Measurements from ENCODE around the gene LRCOL1. TPM values are rescaled to one million over a fixed set of nuclear protein-coding genes. Genes with fewer than 3 reads are reported as not detected.

LRCOL1 gene
- total RNA-seq, 1 donor from 2014 or later: not detected

DNA sequence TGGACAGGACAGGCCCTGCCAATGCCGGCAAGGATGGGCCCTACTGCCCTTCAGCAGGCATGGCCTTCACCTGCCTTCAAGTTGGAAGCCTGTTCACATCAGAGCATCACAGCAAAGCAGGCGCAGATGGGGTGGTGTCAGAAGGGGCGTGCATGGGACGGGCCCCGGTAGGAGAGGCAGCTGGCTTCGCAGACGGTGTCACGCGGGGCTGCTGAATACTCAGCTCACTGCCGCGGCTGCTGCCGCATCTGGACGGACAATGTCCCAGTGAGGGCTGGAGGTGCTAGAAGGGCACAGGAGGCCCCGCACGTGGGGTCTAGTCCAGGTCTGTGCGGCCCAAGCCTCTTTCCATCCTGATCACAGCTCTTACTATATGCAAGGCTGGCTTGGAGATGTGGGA is 42.1 kb downstream of the LRCOL1 start:
- DNase-seq (ENCODE audit: extremely low spot score in 2 of 2): no peak
- Histone ChIP-seq H3K36me3 (no peaks in the 10 kb centered on the region), H3K27ac (no peak overlapping the region), H3K27me3 (no peaks in the 10 kb centered on the region), H3K4me1 (no peaks in the 10 kb centered on the region), H3K4me3 (no peak overlapping the region), H3K9me3 (no peaks in the 10 kb centered on the region)
- intact Hi-C loops (cut with DNase I): no loop called here
- no peak for TF ChIP-seq POLR2AphosphoS5 (IDR thresholded peaks at IDR 0.05; ENCODE audit: insufficient read depth in 1 of 2, low read depth in 1 of 2)
- TF ChIP-seq, protein P1, sequence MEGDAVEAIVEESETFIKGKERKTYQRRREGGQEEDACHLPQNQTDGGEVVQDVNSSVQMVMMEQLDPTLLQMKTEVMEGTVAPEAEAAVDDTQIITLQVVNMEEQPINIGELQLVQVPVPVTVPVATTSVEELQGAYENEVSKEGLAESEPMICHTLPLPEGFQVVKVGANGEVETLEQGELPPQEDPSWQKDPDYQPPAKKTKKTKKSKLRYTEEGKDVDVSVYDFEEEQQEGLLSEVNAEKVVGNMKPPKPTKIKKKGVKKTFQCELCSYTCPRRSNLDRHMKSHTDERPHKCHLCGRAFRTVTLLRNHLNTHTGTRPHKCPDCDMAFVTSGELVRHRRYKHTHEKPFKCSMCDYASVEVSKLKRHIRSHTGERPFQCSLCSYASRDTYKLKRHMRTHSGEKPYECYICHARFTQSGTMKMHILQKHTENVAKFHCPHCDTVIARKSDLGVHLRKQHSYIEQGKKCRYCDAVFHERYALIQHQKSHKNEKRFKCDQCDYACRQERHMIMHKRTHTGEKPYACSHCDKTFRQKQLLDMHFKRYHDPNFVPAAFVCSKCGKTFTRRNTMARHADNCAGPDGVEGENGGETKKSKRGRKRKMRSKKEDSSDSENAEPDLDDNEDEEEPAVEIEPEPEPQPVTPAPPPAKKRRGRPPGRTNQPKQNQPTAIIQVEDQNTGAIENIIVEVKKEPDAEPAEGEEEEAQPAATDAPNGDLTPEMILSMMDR (IDR thresholded peaks at IDR 0.05): no peak
- no peak for TF ChIP-seq POLR2A (IDR thresholded peaks at IDR 0.05)

DNA sequence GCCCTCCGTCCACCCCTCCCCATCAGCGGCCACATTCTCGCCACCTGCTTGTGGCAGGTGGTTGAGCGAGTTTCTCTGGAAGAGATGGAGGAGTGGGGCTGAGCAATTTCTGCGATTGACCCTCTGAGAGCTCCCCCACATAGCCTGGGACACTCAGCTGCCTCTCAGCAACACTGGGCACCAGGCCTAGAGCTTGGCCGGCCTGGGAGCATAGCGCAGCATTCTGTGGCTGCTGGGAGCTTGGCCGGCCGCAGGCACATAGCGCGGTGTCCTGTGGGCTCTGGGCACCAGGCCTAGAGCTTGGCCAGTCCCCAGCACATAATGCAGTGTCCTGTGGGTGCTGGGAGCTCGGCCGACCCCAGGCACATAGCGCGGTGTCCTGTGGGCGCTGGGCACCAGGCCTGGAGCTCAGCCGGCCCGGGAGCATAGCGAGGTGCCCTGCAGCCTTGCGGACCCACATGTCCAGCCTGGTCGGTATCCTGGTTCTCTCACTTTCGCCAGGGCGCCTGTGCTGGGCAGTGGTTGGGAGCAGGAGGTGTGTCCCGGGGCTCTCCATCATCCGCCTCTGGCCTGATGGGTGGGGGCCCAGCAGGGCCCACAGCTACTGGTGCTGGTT is 43.8 kb downstream of the LRCOL1 start:
- H3K4me1 ChIP-seq: peaks cover 6% of the 10 kb centered on the region
- no peaks in the 10 kb centered on the region for H3K9me3 ChIP-seq
- H3K4me3 ChIP-seq: no peak overlapping the region
- no peak for DNase-seq (ENCODE audit: extremely low spot score in 2 of 2)
- H3K36me3 ChIP-seq: no peaks in the 10 kb centered on the region
- TF ChIP-seq POLR2A (IDR thresholded peaks at IDR 0.05): no peak
- TF ChIP-seq, protein P1 (IDR thresholded peaks at IDR 0.05): no peak
- TF ChIP-seq POLR2AphosphoS5 (IDR thresholded peaks at IDR 0.05; ENCODE audit: insufficient read depth in 1 of 2, low read depth in 1 of 2): no peak
- intact Hi-C loops (cut with DNase I): no loop called here
- H3K27me3 ChIP-seq: no peaks in the 10 kb centered on the region
- no peak overlapping the region for H3K27ac ChIP-seq

DNA sequence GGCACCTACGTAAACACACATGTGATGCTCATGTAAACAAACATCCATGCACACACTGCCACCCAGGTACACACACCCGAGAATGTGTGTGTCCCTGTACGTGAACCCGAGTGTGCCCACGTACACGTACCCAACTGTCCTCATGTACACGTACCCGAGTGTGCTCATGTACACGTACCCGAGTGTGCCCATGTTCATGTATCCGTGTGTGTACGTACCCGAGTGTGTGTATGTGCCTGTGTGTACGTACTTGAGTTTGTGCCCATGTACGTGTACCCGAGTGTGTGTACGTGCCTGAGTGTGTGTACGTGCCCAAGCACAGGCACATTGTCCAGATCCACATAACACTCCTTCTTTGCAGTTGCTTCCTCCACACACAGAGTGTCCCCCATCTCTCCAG is 45.0 kb downstream of the LRCOL1 start:
- Histone ChIP-seq H3K4me3 (no peak overlapping the region), H3K27ac (no peak overlapping the region), H3K9me3 (no peaks in the 10 kb centered on the region), H3K27me3 (no peaks in the 10 kb centered on the region), H3K36me3 (no peaks in the 10 kb centered on the region), H3K4me1 (peaks cover 18% of the 10 kb centered on the region)
- TF ChIP-seq, protein P1 (IDR thresholded peaks at IDR 0.05): no peak
- TF ChIP-seq POLR2A (IDR thresholded peaks at IDR 0.05) (no peak), POLR2AphosphoS5 (IDR thresholded peaks at IDR 0.05; ENCODE audit: insufficient read depth in 1 of 2, low read depth in 1 of 2) (no peak)
- intact Hi-C loops (cut with DNase I): no loop called here
- DNase-seq (ENCODE audit: extremely low spot score in 2 of 2): no peak

DNA sequence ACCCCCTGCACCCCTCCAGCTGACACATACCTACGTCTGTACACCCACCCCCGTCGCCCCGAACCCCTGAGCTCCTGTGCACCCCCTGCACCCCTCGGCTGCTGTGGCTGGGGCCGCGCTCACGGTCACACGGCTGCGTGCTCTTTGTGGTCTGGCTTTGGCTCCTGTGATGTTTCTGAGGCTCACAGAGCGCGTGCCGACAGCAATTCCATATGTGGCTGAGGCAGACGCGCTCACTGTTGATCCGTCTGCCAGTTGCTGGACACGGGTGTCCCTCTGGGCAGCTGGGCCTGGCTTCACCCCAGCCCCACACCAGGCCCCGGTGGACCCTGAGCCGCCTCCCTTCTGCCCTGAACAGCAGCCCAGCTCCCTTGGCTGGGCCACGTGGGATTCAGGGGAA is 46.5 kb downstream of the LRCOL1 start:
- no peak overlapping the region for H3K4me3 ChIP-seq
- H3K4me1 ChIP-seq: peaks cover 26% of the 10 kb centered on the region
- H3K36me3 ChIP-seq: no peaks in the 10 kb centered on the region
- H3K27me3 ChIP-seq: no peaks in the 10 kb centered on the region
- TF ChIP-seq, protein P1 (IDR thresholded peaks at IDR 0.05): no peak
- TF ChIP-seq POLR2A (IDR thresholded peaks at IDR 0.05) (no peak), POLR2AphosphoS5 (IDR thresholded peaks at IDR 0.05; ENCODE audit: insufficient read depth in 1 of 2, low read depth in 1 of 2) (no peak)
- no peaks in the 10 kb centered on the region for H3K9me3 ChIP-seq
- intact Hi-C loops (cut with DNase I): no loop called here
- DNase-seq (ENCODE audit: extremely low spot score in 2 of 2): no peak
- H3K27ac ChIP-seq: no peak overlapping the region

DNA sequence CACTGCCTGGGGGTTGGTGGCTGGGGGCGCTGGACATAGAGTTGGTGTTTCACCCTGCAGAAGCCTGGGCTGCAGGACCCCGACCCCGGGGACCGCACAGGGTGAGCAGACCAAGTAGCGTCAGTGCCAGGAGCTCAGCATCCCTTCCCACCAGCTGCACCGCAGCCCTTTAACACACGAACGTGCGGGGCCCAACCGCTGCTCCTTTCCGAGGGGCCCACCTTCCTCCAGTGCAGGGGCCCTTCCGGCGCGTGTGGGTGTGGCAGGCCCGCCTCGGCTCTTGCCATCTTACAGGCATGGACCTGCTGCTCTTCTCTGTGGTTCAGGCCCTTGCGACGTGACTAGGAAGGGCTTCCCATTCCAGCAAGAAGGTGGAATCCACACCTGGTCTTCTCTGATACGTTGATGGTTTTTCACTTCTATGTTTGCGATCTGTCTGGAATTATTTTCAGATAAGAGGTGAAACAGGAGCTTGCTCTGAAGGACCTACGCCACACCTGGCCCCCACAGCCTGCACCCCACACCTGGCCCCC is 47.8 kb downstream of the LRCOL1 start:
- intact Hi-C loops (cut with DNase I): no loop called here

More for the DNA sequence above, 47.8 kb downstream of the LRCOL1 start:
- no peaks in the 10 kb centered on the region for H3K9me3 ChIP-seq
- no peak for DNase-seq (ENCODE audit: extremely low spot score in 2 of 2)
- H3K4me1 ChIP-seq: peaks cover 28% of the 10 kb centered on the region
- H3K36me3 ChIP-seq: no peaks in the 10 kb centered on the region
- no peak overlapping the region for H3K27ac ChIP-seq
- TF ChIP-seq POLR2AphosphoS5 (IDR thresholded peaks at IDR 0.05; ENCODE audit: insufficient read depth in 1 of 2, low read depth in 1 of 2): no peak
- no peak for TF ChIP-seq POLR2A (IDR thresholded peaks at IDR 0.05)
- TF ChIP-seq, protein P1 (IDR thresholded peaks at IDR 0.05): no peak
- no peaks in the 10 kb centered on the region for H3K27me3 ChIP-seq
- H3K4me3 ChIP-seq: no peak overlapping the region
